ENCODE measurements around the gene ACOT11.

The ACOT11 gene

DNA sequence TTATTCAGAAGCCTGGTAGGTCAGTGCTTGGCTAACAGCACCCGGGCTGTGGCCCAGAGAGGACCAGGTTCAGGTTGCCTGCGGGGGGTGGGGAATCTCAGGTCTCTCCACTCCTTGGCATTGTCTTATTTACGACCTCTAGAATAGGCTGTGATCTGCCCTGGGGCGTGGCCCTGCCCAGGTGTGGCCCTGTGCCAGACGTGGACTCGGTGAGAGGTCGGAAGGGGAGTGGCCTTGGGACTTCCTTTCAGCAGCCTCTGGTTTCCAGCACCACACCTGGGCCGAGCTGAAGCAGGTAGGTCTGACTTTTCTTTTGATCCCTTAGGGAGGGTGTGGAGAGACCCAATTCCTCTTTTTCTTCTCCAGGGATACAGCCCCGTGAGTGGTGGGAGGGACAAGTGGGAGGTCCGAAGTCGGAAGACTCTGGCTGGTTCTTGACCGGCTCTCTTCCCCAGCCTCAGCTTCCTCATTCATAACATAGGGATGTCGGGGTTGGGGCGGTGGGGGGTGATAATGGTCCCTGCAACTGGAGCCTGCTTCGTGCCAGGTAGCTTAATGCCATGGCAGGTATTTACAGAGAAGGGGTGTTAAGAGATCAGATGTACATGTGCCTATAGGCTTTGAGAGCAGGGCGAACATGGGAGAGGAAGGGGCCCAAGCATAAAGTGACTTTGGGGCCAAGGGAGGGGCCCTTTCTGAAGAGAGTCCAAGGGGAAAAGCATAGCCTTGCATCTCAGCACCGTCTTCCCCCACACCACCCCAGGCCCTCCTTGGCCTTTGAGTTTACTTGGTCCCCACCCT is 16.5 kb downstream of the ACOT11 start:
- no peak for DNase-seq (ENCODE audit: low spot score)

DNA sequence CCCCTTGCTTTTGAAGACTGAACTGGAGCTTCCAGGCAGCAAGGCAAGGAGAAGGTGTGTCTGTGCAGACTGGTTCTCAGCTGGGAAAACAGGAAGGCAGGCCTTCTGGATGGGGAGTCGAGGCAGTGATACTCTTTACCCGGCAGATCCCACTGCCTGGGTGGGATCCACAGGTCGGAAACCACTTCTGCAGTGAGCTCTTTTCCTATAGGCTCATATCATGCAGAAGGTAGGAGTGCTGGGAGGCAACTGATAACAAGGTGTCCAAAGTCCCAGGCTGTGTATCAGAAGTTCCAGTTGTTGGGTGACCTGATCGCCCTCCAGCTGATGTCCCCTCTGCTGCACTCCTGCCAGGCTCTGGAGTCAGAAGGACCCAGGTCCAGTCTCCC is 17.1 kb downstream of the ACOT11 start:
- no peak for DNase-seq (ENCODE audit: low spot score)

DNA sequence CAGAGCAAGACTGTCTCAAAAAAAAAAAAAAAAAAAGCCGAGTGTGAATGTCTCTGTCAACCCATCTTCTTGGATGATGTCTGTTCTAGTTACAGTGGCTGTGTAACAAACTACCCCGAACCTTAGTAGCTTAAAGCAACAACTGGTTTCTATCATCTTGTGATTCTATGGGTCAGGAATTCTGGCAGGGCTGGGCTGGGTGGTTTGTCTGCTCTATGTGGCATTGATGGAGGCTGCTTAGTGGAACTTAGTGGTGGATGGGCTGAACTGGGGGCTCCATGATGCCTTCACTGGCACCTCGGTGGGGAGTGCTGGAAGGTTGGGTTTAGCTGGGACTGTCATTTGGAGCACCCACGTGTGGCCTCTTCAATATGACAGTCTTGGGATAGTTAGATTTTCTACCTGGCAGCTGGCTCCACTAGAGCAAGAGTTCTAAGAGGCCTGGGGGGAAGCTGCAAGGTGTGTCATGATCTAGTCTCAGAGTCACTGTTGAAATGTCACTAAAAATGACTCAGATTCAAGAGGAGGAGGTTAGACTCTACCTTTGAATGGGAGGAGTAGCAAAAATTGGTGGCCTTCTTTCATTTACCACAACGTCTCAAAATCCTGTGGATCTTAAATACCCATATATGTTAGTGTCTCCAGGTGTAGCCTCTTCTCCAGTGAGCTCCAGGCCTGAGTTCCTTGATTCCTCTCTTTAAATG is 18.6 kb downstream of the ACOT11 start:
- no peak for DNase-seq (ENCODE audit: low spot score)

DNA sequence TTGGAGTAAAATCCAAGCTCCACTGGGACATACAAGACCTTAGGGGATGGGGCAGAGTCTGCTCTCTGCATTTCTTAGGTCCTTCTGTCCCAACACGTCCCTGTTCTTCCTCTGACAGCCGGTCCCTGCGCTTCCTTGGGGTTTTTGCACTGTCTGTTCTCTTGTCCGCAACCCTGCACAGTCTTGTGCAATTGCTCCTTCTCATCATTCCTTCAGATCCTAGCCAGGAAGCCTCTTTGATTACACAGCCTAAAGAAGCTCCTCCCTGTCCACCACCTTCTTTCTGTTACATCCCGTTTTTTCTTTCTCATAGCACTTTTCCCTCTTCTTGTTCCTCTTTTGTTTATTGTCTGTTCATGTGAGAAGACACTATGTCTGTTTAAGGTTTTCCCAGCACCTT is 19.9 kb downstream of the ACOT11 start:
- DNase-seq (ENCODE audit: low spot score): no peak

DNA sequence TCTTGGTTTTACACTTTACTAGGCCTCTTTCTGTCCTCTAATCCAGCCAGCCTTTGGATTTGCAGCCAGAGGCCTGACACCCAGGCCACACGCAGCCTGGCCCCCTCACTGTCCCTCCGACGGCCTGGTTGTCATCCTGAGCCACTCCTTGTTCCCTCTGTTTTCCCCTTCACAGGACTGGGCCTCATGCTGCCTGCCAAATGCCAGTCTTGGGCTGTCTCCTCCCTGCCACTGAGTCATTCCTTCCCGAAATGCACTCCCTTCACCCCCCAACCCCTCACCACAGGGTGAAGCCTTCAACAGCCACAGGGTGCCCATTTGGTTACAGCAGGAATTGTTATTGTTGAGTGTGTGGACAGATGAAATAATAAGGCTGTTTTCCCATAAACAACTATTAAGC is 21.3 kb downstream of the ACOT11 start:
- DNase-seq (ENCODE audit: low spot score): no peak

DNA sequence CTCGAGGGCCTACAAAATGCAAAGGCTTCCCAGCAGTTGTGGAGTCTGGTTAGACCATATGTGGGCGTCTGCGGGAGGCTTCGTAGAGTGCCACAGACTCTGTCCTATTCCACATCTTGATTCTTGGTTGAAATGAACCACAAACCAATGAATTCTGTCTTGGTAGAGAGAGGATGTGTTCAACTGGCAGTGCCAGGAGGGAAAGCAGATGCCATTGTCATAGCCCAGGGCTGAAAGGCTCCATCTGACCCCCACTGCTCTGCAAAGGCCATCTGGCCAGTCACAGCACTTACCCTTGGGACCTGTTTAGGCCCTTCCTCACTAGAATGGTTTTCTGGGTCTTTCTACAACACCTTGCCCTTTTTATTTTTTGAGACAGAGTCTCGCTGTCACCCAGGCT is 22.1 kb downstream of the ACOT11 start:
- DNase-seq (ENCODE audit: low spot score): no peak

DNA sequence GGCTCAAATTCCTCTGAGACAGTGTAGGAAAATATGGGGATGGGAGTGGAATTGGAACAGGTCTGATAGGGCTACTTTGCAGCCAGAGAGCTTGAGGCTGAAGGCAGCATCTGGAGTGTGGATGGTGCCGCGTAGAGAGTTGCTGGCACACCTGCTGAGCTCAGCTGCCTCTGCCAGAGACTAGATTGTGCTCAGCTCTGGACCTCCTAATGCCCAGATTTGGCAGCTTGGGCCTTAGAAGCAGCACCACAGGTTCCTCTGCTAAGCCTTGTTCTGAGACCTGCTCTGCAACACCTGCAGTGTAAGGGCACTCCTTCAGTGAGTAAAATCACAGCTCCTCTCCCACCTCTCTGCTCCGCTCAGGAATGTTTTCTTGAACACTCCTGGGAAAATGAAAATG is 23.3 kb downstream of the ACOT11 start:
- DNase-seq (ENCODE audit: low spot score): no peak

DNA sequence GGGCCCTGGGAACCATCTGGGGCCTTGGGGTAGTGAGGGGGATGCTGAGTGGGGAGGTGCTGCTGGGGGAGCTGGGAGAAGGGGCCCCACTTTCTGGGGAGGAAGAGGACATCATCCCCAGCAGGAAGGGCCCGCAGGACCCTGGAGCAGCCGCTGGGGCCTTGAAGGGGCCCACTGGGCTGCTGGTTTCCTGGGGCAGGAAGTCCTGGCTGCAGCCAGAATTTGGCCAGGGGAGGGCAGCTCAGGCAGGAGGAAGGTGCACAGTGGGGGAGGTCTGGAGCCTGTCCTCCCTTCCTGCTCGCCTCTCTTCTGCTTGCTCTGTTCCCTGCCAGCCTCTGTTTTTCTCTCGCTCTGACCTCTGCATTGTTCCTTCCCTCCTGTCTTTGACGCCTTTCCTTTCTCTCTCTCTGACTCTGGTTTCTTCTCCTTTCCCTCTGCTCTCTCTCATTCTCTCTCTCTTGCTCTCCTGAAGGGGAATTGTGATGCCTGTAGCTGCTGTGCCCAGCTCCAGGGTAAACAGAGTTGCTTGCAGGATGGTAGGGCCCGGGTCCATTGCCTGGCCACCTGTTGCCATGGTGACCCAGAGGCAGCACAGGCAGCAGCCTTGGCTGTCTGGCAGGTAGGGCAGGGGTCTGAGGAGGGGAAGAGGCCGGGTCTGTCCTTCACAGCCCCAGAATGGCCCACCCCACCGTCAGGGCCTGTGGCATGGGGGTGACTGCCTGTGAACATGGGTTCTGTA is 23.9 kb downstream of the ACOT11 start:
- DNase-seq (ENCODE audit: low spot score): peak; percentile 54

DNA sequence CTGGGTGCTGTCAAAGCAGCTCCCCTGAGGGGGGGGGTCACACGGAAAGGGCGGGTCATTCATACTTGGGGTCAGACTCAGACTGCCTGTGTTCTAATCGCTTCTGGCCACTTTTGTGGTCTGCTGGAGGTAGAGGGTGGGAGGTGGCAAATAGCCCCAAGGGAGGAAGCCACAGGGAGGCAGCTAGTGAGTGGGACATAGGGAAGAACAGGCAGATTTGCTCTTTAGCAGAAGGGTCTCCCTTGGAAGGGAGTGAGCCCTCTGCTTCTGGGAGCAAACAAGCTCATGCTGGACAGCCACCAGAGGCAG is 24.5 kb downstream of the ACOT11 start:
- DNase-seq (ENCODE audit: low spot score): no peak

DNA sequence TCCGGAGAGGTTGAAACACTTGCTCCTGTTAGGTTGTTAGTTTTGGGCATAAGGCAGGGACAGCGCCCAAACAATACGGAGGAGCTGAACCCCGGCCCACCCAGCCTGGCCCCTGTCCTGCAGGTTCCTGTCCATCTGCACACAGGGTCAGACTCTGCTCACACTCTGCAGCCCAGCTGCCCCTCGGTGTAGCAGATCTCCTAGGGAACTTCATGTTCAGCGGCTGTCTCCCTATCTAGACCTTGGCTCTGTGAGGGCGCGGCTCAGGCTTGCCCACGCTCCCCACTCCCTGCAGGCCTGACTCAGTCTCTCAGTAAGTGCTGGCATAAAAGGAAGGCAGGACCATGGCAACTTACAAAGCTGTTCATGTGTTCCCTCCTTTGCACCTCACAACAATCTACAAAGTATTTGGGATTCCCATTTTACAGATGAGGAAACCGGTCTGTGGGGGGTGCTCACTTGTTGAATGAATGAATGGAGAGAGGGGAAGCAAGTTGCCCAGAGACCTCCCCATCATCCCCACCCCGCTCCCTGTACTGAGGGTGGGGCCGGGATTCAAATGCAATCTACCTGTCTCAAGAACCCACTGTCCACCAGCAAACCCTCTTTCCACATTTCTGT is 26.2 kb downstream of the ACOT11 start:
- DNase-seq (ENCODE audit: low spot score): no peak

DNA sequence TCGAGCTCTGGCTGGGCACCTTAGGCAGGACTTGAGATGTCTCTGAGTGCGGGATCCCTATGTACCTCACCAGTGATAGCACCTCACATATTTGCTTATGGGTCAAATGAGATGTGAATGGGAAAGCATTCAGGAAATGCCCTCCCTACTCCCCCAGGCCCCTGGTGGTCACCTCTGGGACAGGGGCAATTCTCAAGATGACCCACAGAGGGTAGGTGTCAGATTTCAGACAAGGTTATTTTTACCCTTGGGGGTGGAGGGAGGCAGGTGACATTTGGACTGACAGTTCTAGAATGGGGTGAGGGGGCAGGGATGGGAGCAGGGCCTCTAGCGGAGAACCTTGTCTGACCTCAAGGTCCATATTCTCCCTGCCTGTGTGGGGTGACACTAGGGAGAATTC is 27.1 kb downstream of the ACOT11 start:
- DNase-seq (ENCODE audit: low spot score): no peak

DNA sequence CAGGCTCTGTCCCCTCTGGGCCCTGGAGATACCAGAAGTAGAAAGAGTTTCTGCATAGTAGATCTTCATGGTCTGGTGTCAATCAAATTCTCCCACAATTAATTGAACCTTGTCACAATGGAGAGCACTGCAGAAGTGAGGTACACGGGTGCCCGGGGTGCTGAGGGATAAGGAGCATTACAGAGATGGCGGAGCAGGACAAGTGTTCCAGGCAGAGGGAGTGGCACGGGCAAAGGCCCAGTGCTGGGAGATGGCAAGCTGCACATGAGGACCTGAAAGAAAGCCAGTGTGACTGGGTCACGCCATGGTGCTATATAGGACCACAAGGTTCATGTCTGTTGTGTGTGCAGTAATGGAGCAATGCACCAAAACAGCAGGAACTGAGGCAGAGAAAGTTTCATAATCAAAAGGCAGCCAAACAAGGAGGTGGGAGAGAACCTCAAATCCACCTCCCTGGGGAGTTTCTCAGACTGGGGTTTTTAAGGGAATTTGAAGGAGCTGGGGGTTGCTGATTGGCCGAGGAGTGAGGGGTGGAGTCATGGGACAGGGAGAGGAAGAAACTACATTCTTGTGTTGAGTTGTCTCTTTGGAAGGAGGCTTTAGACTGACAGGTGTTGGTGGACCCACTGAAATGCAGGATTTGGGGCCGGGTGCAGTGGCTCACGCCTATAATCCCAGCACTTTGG is 27.7 kb downstream of the ACOT11 start:
- DNase-seq (ENCODE audit: low spot score): no peak

DNA sequence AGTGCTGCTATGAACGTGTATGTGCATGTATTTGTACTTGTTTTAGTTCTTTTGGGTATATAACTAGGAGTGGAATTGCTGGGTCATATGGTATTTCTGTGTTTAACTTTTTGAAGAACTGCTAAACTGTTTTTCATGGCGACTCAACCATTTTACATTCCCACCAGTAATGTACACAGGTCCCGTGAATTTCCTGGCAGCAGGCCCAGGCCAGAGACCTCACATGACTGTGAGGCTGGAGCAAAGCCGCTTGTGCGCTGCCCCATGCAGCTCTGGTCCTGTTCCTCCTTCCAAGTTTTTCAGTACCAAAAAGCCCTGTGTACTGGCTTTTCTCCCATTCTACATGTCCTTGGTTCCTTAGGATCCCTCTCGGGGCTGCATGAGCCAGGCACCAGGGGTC is 29.6 kb downstream of the ACOT11 start:
- DNase-seq (ENCODE audit: low spot score): no peak

DNA sequence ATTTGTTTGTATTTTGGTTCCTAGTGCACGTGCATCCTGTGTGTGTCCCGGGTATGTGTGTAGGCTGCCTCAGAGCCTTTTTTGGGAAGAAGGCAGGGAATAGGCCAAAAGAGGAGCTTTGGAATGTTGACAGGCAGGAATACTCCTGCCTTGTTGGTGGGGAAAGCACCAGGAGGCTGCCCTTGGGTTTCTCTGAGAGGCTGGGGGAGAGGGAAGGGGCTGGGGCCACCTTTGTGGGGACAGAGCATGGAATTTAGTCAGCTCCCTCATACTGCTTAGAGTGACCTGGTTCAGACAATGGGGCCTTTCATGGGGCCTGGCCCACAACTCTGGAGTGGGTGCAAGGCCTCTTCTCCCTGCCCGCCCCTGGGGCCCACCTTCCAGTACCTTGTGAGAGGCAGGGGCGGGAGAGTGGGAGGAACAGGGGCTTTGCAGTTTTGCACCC is 31.3 kb downstream of the ACOT11 start:
- no peak for DNase-seq (ENCODE audit: low spot score)

DNA sequence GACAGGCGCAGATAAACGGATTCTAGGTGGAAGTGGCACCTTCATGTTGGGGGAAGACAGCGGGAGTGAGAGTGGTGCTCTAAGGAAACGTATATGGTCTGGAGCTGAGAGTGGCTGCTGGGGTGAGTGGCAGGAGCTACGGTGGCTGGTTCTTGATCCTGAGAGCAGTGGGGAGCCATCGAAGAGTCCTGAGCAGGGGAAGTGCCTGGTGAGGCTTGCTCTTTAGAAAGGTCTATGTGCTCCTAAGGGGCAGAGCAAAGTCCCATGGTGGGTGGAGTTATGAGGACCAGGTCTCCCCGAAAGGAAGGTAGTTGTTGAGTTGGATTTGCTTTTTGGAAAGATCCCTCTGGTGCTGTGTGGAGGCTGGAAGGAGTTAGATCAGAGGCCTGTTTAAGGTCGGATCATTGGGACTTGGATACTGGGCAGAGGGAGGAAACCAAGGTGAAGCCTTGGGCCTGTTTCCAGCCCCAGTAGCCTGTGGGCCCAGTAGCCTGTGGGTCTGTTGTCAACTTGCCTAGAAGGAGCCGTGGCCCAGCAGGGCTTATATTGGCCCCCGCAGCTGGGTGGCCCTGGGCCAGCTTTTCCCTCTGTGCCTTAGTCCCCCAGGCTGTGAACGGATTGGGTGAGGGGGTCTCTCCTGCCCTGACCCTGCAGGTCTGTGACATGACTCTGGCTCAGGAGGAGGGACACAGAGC is 33.0 kb downstream of the ACOT11 start:
- DNase-seq (ENCODE audit: low spot score): no peak

DNA sequence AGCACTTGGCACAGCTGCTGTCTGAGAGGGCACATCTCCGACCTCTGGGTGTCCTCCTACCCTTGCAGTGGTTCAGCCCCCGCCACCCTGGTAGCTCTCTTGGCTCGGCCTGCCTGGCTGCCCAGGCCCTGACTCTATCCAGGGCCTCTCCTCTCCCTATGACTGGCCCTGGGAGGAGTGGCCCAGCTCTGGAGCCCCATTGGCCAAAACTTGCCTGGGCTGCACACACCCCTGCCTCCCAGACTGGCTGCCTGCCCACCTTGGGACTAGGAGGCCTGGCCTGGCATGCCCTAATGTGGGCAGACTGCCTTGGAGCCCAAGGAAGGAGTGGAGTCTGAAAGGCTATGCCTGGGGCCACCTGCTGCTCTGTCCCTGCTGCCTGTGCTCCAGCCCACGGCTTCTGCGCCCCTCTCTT is 33.6 kb downstream of the ACOT11 start:
- no peak for DNase-seq (ENCODE audit: low spot score)

DNA sequence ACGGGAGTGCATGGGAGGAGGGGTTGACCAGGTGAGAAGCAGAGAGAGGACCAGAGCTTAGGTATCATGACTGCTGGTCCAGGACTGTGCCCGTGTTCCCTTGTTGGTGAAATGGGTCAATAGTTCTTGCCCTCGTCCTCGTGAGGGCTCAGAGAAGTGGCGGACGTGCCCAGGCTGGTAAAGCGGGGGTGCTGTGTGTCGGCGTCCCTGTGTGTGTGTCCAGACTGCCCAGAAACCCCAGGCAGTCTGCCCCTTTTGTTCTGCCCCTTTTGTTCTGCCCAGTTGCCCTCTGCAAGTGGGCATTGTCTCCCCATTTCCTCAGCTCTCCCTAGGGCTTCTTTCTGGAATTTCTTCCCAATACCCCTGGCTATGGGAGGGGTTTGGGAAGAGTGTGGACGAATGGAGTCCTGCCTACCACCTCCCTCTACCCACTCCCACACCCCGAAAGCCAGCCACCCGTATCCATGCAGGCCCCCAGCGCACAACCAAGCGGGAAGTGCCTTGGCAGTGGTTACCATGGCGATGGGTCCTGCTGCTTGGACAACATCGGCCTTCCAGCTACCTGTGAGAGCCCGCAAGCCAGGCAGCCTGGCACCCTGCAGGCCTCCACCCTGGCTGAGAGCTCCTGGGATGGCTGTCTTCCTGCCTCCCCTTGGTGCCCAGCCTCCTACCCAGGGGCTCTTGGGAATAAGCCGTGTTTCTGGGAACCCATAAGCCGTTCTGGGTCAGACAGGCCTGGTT is 34.7 kb downstream of the ACOT11 start:
- DNase-seq (ENCODE audit: low spot score): no peak

DNA sequence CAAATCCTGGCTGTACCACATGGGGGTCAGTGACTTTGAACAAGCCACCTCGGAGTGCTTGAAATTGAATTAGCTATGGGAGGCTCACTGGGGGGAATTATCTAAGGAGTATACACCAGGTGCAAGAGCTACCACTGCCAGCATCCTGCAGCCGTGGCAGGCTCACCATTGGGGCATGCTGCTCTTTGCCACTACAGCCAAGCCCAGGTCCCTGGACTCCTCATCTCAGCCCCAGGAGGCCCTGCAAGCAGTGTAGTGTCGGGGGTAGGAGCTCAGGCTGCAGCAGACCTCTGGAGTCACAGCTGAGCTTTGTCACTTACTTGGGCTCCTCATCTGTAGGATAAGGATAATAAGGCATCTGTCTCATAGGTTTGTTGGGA is 35.3 kb downstream of the ACOT11 start:
- no peak for DNase-seq (ENCODE audit: low spot score)

DNA sequence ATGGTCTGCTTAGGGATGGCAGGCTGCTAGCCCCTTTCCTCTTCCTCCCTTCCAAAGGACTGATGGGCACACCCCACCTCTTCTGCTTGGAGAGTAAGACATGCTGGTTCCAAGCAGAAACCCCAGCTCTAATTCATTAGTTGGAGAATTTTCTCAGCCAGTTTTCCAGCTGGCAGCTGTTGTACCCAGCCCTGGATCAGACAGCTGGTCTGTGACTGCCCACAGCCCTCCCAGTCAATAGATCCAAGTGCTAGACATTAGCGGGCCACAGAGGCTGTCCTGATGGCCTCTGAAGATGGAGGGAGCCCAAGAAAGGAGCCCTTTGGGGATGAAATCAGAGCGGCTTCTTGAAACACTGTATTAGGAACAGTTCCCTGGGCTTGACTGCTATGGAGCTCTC is 35.8 kb downstream of the ACOT11 start:
- DNase-seq (ENCODE audit: low spot score): no peak

DNA sequence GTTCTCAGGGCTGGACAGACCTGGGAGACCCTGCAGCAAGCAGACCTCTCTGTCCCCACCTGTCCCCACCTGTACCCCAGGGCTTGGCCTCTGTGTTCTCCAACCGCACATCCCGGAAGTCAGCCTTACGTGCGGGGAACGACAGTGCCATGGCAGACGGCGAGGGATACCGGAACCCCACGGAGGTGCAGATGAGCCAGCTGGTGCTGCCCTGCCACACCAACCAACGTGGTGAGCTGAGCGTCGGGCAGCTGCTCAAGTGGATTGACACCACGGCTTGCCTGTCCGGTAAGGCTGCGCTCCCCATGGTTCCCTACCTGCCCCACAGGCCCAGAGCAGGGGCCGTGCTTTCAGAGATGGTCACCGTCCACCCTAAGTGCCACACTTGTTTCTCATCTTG is 36.5 kb downstream of the ACOT11 start:
- DNase-seq (ENCODE audit: low spot score): no peak

All from kidney capillary endothelial cell (primary cell).